ENCODE results near the gene ZNF329.

Gene ZNF329

DNA sequence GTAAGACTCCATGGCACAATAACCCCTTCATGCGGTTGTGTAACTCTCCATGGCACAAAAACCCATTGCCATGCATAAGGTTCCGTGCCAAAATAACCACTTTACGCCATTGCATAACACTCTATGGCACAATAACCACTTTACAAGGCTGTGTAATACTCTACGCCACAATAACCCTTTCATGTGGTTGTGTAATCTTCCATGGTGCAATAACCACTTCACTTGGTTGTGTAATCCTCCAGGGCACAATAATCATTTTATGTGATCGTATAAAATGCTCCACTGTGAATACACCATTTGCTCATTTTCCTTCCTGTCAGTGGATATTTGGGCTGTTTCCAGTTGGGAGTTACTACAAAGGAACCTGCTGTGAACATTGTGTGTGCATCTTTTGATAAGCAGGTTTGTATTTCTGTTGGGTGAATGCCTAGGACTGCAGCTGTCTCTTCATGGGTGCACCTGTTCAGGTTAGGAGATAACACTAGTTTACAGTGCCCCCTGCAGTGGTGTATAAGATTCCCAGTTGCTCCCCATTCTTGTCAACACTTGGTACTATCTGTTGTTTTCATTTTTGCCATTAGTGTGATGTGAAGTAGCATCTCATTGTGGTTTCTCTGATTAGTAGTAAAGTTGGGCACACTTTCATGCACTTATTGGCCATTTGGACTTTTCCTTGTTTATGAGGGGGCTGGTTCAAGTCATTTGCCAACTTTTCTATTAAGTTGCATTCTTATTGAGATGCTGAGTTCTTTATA is 31.4 kb downstream of the ZNF329 start:
- no peak for DNase-seq (ENCODE audit: low read depth)

DNA sequence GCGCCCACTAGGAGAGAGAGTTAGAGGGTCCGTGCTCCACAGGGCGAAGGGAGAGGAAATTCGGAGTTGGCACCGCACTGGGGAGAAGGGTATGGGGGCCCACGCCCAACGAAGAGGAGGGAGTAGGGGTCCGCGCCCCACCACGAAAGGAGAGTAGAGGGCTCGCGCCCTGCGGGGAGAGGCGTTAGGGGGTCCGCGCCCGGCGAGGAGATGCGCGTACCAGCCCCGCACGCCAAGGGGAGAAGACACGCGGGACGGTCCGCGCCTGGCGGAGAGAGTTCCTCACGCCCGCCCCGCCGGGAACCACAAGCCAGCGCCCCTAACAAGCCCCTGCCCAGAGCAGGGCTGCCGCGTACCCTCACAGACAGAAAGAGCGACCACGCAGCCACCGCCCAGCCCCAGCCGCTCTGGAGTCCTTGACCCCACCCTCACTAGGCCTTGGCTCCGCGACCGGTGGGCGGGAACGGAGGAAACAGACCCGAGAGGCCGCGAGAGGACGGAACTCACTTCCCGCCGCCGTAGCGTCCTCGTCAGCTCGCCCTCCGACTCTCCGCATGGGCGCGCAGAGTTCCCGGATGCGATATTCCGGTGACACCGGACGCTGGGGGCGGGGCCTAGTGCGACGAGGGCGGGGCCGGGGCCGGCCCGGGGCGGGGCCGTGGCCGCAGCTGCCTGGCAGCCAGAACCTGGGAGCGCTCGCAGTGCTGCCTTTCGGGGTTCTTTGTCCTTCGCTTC is 32.6 kb downstream of the ZNF329 start:
- DNase-seq (ENCODE audit: low read depth): no peak

DNA sequence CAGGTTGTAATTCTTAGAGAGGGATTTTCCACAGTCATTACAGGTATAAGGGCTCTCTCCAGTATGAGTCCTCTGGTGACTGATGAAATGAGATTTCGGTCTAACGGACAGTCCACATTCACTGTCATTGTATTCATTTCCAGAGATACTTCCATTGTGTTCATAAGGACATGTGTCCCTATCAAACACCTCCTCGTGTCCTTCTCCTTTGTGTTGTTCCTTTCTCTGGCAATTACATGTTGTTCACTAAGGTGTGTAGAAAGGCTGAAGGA is 42.1 kb downstream of the ZNF329 start:
- DNase-seq (ENCODE audit: low read depth): no peak

- no peak for DNase-seq (ENCODE audit: low read depth)
Observed at GRCh38 chr19:58107778-58108545, 42.6 kb downstream of the ZNF329 start.

DNA sequence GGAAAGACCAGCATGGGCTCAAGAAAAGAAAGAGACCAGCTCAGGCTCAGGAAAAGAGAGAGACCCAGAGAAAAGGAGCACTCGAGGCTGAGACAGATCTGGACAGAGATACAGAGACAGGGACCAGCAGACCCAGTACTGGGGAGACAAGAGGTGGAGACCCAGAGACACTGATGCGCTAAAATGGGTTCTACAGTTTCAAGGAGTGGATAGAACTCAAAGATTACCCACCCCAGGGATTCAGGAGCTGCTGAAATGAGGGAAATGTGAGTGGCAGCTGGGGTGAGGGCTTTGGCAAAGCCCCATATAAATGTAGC is 51.9 kb downstream of the ZNF329 start:
- DNase-seq (ENCODE audit: low read depth): no peak

DNA sequence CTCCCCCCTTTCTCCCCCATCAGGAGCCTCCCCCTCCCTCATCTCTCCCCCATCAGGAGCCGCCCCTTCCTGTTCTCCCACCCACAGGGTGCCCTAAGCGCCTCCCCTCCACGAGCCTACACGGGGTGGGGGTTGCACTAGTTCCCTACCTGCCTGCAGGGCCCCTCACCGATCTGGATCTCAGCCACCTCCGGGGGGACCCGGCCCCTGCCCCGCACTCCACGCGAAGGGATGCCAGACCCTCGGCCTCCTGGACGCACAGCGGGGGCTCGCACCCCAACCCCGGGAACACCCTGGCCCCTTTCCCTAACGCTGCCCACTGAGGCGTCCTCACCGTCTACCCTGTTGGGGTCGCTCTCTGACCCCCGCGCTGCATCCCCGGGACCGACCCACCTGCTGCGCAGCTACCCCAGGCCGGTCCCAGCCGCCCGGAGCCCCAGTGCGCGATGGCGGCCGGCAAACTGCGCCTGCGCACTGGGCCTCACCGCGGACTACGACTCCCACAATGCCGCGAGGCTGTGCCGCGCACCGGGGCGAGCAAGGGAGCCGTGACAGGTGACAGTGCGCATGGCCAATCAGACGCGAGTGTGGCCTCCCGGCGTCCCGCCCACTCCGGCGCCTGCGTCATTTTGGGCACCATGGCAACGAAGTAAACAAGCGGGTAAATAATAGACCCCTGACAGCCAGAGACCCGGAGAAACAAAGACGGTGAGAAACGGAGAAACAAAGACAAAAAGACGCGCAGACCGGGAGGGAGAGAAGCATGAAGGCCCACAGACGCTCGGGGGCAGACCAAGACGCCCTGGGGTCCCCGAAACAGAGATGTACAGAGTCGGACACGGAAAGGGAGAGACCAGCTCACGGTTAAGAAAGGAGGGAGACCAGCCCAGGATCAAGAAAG is 52.6 kb downstream of the ZNF329 start, which contains the start of gene ZSCAN18:
TSS of gene ZSCAN18 (minus strand) at position 451 of the 901 bp plus-strand sequence. CDS start 7,964 bp downstream, outside the sequence.
- peak; percentile 97 for DNase-seq (ENCODE audit: low read depth)

- DNase-seq (ENCODE audit: low read depth): no peak
Observed at GRCh38 chr19:58097349-58097748, 53.2 kb downstream of the ZNF329 start.

GRCh38 chr19:58096884-58097283 is 53.7 kb downstream of the ZNF329 start:
- no peak for DNase-seq (ENCODE audit: low read depth)

DNA sequence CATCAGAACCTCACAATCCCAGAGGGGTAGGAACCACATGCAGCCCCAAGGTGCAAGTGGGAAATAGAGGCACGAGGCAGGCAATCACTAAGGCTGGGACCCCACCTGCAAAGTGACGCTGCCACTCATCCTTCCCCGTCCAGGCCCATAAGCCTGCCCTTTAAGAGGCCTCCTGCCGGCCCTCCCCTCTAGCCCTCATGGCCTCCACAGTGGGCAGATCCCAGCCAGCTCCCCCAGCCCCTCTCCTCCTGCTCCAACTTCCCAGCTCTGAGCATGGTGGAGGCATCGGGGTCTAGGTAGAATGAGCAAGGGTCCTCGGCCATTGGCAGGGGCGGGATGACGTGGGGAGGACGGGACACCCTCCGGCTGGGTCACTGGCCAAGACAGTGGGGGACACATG is 55.3 kb downstream of the ZNF329 start:
- no peak for DNase-seq (ENCODE audit: low read depth)

DNA sequence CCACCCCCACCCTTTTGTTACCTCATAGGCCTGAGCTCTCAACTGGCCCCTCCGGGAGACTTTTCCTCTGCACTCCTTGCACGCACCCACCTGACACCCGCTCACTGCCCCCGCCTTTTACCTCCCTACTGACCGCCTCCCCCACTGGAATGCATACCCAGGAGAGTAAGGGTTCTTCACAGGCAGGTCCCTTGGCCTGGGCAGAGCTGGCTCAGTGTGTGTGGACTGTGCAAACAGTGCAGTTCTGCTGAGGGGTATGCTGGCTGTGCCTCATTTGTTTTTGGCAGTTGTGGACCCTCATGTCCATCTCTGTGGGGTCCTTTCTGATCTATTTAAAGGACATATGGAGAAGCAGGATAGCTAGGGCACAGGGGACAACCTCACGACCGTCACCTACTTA is 57.5 kb downstream of the ZNF329 start:
- DNase-seq (ENCODE audit: low read depth): no peak

- no peak for DNase-seq (ENCODE audit: low read depth)
Observed at GRCh38 chr19:58091251-58091995, 59.2 kb downstream of the ZNF329 start.

- DNase-seq (ENCODE audit: low read depth): no peak
Observed at GRCh38 chr19:58089846-58090245, 60.7 kb downstream of the ZNF329 start.

- no peak for DNase-seq (ENCODE audit: low read depth)
Observed at GRCh38 chr19:58088521-58089052, 62.0 kb downstream of the ZNF329 start.

DNA sequence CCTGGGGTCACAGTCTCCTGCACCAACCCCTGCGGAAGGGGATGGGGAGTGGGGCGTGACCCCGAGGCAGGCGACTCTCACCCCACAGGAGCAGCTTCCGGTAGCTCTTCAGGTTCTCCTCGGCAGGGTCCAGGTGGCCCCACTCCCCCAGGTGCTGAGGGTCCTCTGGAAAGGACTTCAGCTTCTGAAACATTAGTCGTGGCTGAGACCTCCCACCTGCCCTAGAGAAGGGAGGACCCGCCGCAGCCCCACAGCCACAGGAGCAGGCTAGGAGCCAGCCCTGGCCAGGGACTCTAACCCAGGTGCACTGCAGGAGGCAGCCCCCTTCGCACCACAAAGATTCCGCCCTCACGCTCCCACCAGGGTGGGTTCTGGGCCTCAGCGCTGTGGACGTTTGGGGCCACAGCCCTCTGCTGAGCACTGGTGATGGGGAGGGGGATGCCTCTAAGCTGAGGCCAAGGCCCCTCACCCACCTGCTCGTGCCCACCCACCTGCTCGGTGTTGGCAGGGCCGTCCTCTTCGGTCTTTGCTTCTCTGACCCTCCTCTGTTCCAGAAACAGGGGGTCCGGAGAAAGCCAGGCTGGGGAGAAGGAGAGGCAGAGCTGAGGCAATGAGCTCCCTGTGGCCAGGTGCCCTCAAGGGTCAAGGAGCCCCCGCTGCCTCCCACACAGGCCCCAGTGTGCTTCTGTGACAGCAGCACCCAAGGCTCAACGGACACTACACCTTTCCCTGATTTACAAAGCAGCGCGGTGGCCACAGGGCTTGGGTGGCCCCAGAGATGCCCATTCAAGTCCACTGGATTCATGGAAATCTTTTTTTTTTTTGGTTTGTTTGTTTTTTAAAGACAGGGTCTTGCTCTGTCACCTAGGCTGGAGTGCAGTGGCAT is 63.5 kb downstream of the ZNF329 start:
- no peak for DNase-seq (ENCODE audit: low read depth)

GRCh38 chr19:58085348-58085875 is 65.2 kb downstream of the ZNF329 start:
- no peak for DNase-seq (ENCODE audit: low read depth)

GRCh38 chr19:58084596-58085347 is 65.8 kb downstream of the ZNF329 start:
- DNase-seq (ENCODE audit: low read depth): no peak

DNA sequence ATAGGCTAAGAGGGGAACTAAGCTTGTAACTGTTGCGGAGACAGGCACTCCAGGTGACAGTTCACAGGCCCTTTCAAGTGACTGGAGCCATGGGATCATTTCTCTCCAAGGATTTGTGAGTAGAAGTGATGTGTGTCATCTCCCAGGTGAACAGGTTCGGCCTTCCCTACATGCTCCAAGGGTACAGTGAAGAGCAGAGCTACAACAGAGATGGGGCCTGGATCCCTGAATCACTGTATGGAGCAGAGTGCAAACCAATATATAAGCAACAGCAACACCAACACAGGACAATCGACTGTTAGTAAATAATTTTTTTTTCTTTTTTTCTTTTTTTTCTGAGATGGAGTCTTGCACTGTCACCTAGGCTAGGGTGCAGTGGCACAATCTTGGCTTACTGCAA is 67.6 kb downstream of the ZNF329 start:
- DNase-seq (ENCODE audit: low read depth): no peak

- no peak for DNase-seq (ENCODE audit: low read depth)
Observed at GRCh38 chr19:58079792-58080191, 70.8 kb downstream of the ZNF329 start.
